Suprapubic skin (tissue), 4 donors: ENCODE results near the gene PDE4D. TPM values are rescaled to one million over a fixed set of nuclear protein-coding genes. Genes with fewer than 3 reads are reported as not detected.

ENCODE experiments used
- DNase-seq, 2 donors: peaks; one replicate each; pipeline ENCODE4 v3.0.0-alpha.2; 2019; ENCODE audit warnings: low spot score in 2 of 2
- H3K27ac ChIP-seq: fragments of 200-600 bp; sonication (generic); one replicate; pipeline ENCODE4 v1.5.1; 2019
- H3K27me3 ChIP-seq: fragments of 200-600 bp; sonication (generic); one replicate; pipeline ENCODE4 v1.5.1; 2019
- H3K36me3 ChIP-seq: fragments of 200-600 bp; sonication (generic); one replicate; pipeline ENCODE4 v1.5.1; 2019
- H3K4me1 ChIP-seq: fragments of 200-600 bp; sonication (generic); one replicate; pipeline ENCODE4 v1.5.1; 2019
- H3K4me3 ChIP-seq: fragments of 200-600 bp; sonication (generic); one replicate; pipeline ENCODE4 v1.5.1; 2019; ENCODE audit warnings: mild to moderate bottlenecking
- H3K9me3 ChIP-seq: fragments of 200-600 bp; sonication (generic); one replicate; pipeline ENCODE4 v1.5.1; 2019
- CTCF ChIP-seq, 2 donors: fragments of 200-600 bp in 1 of 2; fragments of 450-650 bp in 1 of 2; sonication (generic) in 1 of 2; IDR thresholded peaks; one replicate each; pipeline ENCODE4 v1.5.1; 2016 to 2019; ENCODE audit warnings: antibody characterized with exemption in 2 of 2, mild to moderate bottlenecking in 1 of 2, moderate library complexity in 1 of 2
- EP300 ChIP-seq: sonication (generic); formaldehyde crosslinking; IDR thresholded peaks from one replicate; pipeline ENCODE4 v1.6.1; 2017; ENCODE audit warnings: antibody characterized with exemption
- POLR2A ChIP-seq, 2 donors: fragments of 450-650 bp; IDR thresholded peaks; one replicate each; pipeline ENCODE4 v1.6.1; 2017; ENCODE audit warnings: antibody characterized with exemption in 2 of 2, mild to moderate bottlenecking in 2 of 2, moderate library complexity in 2 of 2
- POLR2AphosphoS5 ChIP-seq, 3 donors: sonication (generic); formaldehyde crosslinking; IDR thresholded peaks; one replicate each; pipeline ENCODE4 v1.6.1; 2017; ENCODE audit warnings: antibody characterized with exemption in 3 of 3
- WGBS: methylation state at CpG from one replicate; pipeline ENCODE4 v1.1.5; 2018; 5-methylcytosine and 5-hydroxymethylcytosine counted together
- total RNA-seq, 4 donors: library from RNA; depleted of rRNA; stranded (reverse); fragments of >200 nt; gene quantifications; one replicate each; pipeline ENCODE4 v1.1.0, GENCODE V29; 2016

The PDE4D gene
- total RNA-seq, 4 donors from 2014 or later = 26.8 to 57.2 (median 29.9) TPM

DNA sequence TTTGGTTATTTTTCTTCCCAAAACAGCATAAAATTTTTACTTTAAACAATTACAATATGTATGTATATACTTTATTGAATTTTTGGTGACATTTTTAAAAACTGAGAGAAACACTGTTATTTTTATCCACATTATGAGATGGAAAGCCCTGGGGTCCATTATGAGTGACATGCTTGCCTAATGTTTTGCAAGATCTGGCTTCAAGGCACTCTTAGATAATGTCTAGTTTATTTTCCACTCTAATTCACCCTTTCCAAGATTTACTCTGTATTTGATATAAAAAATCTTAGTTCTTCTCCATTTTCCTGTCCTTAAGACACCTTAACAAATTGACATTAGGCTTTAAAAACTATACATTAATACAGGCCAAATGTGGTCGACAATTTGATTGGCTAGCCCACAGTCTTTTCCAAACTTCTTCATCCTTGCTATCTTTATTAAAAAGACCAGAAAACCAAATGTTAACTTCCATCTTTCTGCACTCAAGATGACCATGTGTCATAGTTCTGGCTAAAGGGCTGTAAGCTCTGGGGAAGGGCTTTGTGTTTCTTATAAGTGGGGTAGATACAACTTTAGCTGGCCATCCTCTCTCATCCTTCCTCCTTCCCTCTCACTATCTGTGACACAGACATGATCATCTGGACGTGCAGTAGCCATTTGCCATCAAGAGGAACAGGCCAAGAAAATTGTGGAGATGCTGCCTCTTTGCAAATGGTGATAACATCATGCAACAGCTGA, 561.1 kb downstream of the PDE4D start:
- Histone ChIP-seq H3K4me3 (no peak overlapping the region), H3K27ac (no peak overlapping the region), H3K27me3 (no peaks in the 10 kb centered on the region), H3K4me1 (no peaks in the 10 kb centered on the region), H3K36me3 (no peaks in the 10 kb centered on the region), H3K9me3 (no peaks in the 10 kb centered on the region)
- no peak for TF ChIP-seq EP300
- no peak for TF ChIP-seq POLR2AphosphoS5 (IDR thresholded peaks at IDR 0.05)
- no peak for TF ChIP-seq POLR2A (IDR thresholded peaks at IDR 0.05)
- no peak for TF ChIP-seq CTCF (IDR thresholded peaks at IDR 0.05)
- DNase-seq = no peak
- WGBS = 92% methylated on average over 2 of the region's 2 CpGs

DNA sequence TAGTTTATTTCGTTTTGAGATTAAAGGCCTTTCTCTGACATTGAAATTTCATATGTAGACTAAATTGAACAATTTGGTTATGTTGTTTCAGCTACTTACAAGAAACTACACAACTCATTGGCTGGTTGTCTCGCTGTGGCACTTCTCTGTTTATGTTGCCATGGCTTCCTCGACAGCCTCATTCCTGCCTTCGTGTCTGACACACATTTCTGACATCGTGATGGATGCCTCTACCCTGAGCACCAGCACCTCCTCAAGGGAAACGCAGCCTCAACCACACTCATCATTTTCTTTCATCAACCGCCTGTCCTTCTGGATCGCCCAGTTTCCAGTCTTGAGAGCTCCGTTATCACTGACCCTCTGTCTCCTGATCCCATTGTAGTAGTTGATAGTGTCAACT, 562.8 kb downstream of the PDE4D start:
- no peak overlapping the region for H3K4me3 ChIP-seq
- WGBS = 88% methylated on average over 9 of the region's 9 CpGs
- no peaks in the 10 kb centered on the region for H3K27me3 ChIP-seq
- H3K27ac ChIP-seq = no peak overlapping the region
- TF ChIP-seq CTCF (IDR thresholded peaks at IDR 0.05) = no peak
- no peak for TF ChIP-seq POLR2A (IDR thresholded peaks at IDR 0.05)
- no peak for TF ChIP-seq EP300
- TF ChIP-seq POLR2AphosphoS5 (IDR thresholded peaks at IDR 0.05) = no peak
- H3K36me3 ChIP-seq = no peaks in the 10 kb centered on the region
- H3K9me3 ChIP-seq = no peaks in the 10 kb centered on the region
- no peak for DNase-seq
- no peaks in the 10 kb centered on the region for H3K4me1 ChIP-seq

DNA sequence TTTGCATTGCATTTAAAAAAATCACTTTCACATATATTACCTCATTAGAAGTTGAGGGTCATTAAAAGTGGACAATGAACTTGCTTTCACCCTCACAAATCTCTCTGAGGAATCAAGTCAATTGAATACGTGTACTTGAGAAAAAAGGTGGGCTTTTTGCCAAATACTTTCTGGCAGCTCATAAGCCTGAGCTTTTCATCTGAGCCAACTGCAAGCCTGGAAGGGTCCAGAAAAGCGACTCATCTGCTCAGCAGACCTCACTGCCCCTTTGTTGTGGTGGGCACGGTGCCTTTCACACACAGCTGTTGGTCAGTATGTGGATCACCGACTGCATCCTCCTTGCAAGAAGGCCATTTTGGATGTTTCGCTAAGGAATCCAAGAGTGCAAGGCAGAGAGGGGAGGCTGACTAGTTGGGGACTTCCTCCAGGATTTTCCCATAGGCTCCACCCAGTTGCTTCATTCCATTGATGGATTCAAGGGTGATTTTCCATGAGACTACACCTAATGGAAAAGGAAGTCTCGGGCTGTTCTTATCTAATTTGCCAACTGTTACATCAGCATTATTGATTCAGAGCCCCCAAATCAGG, 564.7 kb downstream of the PDE4D start:
- no peaks in the 10 kb centered on the region for H3K9me3 ChIP-seq
- H3K27ac ChIP-seq = no peak overlapping the region
- H3K4me1 ChIP-seq = no peaks in the 10 kb centered on the region
- H3K36me3 ChIP-seq = no peaks in the 10 kb centered on the region
- DNase-seq = no peak
- 33% methylated on average over 6 of the region's 6 CpGs for WGBS
- no peaks in the 10 kb centered on the region for H3K27me3 ChIP-seq
- H3K4me3 ChIP-seq = no peak overlapping the region
- TF ChIP-seq POLR2AphosphoS5 (IDR thresholded peaks at IDR 0.05) (no peak), CTCF (IDR thresholded peaks at IDR 0.05) (no peak), POLR2A (IDR thresholded peaks at IDR 0.05) (no peak), EP300 (no peak)

DNA sequence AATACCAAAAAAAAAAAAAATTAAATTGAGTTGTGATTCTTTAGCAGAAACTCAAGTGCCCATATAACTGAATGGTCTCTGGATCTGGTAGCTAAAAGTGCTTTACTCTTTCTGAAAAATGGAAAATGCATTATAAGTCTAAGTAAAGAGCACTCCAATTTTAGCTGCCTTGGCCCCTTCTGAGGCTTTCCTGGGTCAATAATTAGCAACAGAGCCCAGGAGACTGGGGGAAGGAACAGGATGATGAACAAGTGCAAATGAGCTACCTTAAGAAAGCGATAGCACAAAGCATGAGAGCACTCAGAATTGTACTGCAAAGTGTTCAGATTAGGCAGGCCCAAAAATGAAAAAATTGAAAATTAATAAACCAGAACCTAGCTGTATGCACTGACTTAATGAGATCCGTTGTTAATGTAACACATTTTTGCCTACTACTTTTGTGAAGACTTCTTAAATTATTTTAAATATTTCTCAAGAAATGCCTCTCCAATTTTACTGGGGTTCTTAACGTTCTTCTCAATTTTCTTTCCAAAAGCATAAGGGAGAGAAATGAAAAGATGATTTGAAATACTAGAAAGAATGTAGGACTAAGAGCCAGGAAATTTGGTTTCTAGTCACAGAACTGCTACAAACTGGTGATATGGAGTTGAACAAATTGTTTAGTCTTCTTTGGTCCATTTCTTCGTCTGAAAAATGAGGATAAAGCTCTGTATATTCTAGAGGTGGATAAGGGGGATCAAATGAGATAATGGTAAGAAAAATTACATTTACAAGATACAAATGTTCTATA, 566.1 kb downstream of the PDE4D start:
- no peak for DNase-seq
- H3K27me3 ChIP-seq = no peaks in the 10 kb centered on the region

More for the DNA sequence above, 566.1 kb downstream of the PDE4D start:
- Histone ChIP-seq H3K4me1 (no peaks in the 10 kb centered on the region), H3K27ac (no peak overlapping the region), H3K36me3 (no peaks in the 10 kb centered on the region), H3K9me3 (no peaks in the 10 kb centered on the region), H3K4me3 (no peak overlapping the region)
- TF ChIP-seq EP300 (no peak), CTCF (IDR thresholded peaks at IDR 0.05) (no peak), POLR2AphosphoS5 (IDR thresholded peaks at IDR 0.05) (no peak), POLR2A (IDR thresholded peaks at IDR 0.05) (no peak)
- 74% methylated on average over 4 of the region's 4 CpGs for WGBS
